ENCODE results near the gene TBRG4.

GRCh38 chr7:45108863-45109262 is 2.6 kb downstream of the TBRG4 start:
- TF ChIP-seq CTCF (IDR thresholded peaks at IDR 0.05; ENCODE audit: insufficient read depth, low read length) (no peak), REST (IDR thresholded peaks at IDR 0.05; ENCODE audit: insufficient replicate concordance, low read depth) (no peak), GABPA (IDR thresholded peaks at IDR 0.05; ENCODE audit: low read depth) (no peak), SPI1 (IDR thresholded peaks at IDR 0.05; ENCODE audit: borderline replicate concordance, low read depth) (no peak)
